Smooth muscle cell (in vitro differentiated cells): ENCODE measurements around the gene EXOSC5. TPM values are rescaled to one million over a fixed set of nuclear protein-coding genes. Genes with fewer than 3 reads are reported as not detected.
A peak's percentile ranks its signal among the peaks of the same experiment; 100 is the strongest.

Experiments
- DNase-seq: peaks from one replicate; lab custom pipeline; 2025; ENCODE audit not compliant: unreplicated experiment; lab: John Stamatoyannopoulos, UW
- H2AFZ ChIP-seq: fragments of 200-600 bp; sonication (generic); 2 replicates; pipeline ENCODE4 v1.6.0; 2016; ENCODE audit warnings: antibody characterized with exemption, low read depth, mild to moderate bottlenecking
- H3F3A ChIP-seq: fragments of 200-600 bp; sonication (generic); 2 replicates; pipeline ENCODE4 v1.6.0; 2017; ENCODE audit warnings: antibody characterized with exemption, low read depth
- H3K27ac ChIP-seq: fragments of 200-600 bp; sonication (generic); 2 replicates; pipeline ENCODE4 v1.5.1; 2016; ENCODE audit warnings: low read depth, mild to moderate bottlenecking
- H3K27me3 ChIP-seq: fragments of 200-600 bp; sonication (generic); 2 replicates; pipeline ENCODE4 v1.6.1; 2016; ENCODE audit warnings: low read depth, mild to moderate bottlenecking
- H3K36me3 ChIP-seq: fragments of 200-600 bp; sonication (generic); 2 replicates; pipeline ENCODE4 v1.5.1; 2016; ENCODE audit warnings: low read depth
- H3K4me1 ChIP-seq: fragments of 200-600 bp; sonication (generic); 2 replicates; pipeline ENCODE4 v1.5.1; 2016; ENCODE audit warnings: low read depth
- H3K4me2 ChIP-seq: fragments of 200-600 bp; sonication (generic); 2 replicates; pipeline ENCODE4 v1.6.0; 2016; ENCODE audit warnings: mild to moderate bottlenecking
- H3K4me3 ChIP-seq: fragments of 200-600 bp; sonication (generic); 2 replicates; pipeline ENCODE4 v1.5.1; 2016; ENCODE audit warnings: mild to moderate bottlenecking
- H3K79me2 ChIP-seq: fragments of 200-600 bp; sonication (generic); 2 replicates; pipeline ENCODE4 v1.6.0; 2016; ENCODE audit warnings: low read depth, mild to moderate bottlenecking
- H3K9ac ChIP-seq: fragments of 200-600 bp; sonication (generic); 2 replicates; pipeline ENCODE4 v1.6.0; 2016; ENCODE audit warnings: low read depth
- H3K9me3 ChIP-seq: fragments of 200-600 bp; sonication (generic); replicated peaks from 2 replicates; pipeline ENCODE4 v1.5.1; 2016; ENCODE audit warnings: low read depth
- H4K20me1 ChIP-seq: fragments of 200-600 bp; sonication (generic); 2 replicates; pipeline ENCODE4 v1.6.0; 2016; ENCODE audit warnings: low read depth
- CTCF ChIP-seq: fragments of 200-600 bp; sonication (generic); IDR thresholded peaks from 2 replicates; pipeline ENCODE4 v1.5.1; 2017; ENCODE audit warnings: borderline replicate concordance, mild to moderate bottlenecking, antibody characterized with exemption; ENCODE audit not compliant: insufficient read depth, poor library complexity, severe bottlenecking
- WGBS: methylation state at CpG from one replicate; pipeline ENCODE4 v1.1.7; 2016; ENCODE audit warnings: low lambda C conversion rate; 5-methylcytosine and 5-hydroxymethylcytosine counted together
- polyA plus RNA-seq: library from polyadenylated mRNA; unstranded; fragments of >200 nt; fragmentation: Nextera tagmentation; extraction: Ambion mirVana; gene quantifications from 2 replicates; pipeline ENCODE4 v1.2.1, GENCODE V29; 2016
- total RNA-seq: library from RNA; depleted of rRNA; stranded (reverse); fragments of >200 nt; gene quantifications from 2 replicates; pipeline ENCODE4 v1.2.3, GENCODE V29; 2014

The EXOSC5 gene
- total and polyA plus RNA-seq, 2 experiments from 2014 or later: 5.4 to 19.5 TPM

DNA sequence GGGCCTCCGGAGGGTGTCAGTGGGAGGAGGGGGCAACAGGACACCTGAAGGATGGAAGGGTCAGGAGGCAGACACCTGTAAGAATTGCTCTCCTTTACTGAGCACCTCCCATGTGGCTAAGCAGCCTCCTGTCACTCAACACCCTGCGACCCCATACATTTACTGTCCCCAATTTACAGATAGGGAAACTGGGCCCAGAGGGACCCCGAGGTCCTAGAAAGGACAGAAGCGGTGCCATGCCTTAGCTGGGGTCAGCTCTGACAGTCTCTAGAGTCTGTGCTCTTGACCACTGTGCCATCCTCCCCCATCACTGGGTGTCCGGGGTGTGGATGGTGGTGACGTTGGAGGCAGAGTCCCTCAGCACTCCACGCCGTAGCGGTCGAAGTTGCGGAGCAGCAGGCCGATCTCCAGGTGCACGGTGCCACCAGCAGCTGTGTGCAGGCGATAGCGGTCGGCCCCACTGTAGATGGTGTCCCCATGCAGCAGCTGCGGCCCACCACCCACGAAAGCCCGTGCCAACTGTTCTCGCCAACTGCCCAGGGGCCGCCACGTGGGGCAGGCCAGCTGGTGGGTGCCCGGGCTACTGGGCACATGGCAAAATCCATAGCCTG lies 42.7 kb downstream of the EXOSC5 start:
- Histone ChIP-seq H3F3A (peaks cover 18% of the 10 kb centered on the region), H3K79me2 (peaks cover 46% of the 10 kb centered on the region), H3K27me3 (no peaks in the 10 kb centered on the region), H3K36me3 (no peaks in the 10 kb centered on the region), H3K4me2 (peak overlapping the region; percentile 94), H3K4me1 (no peaks in the 10 kb centered on the region), H2AFZ (no peak overlapping the region), H3K9me3 (no peaks in the 10 kb centered on the region), H3K27ac (no peak overlapping the region), H3K4me3 (peak overlapping the region; percentile 76), H3K9ac (no peak overlapping the region), H4K20me1 (peaks cover 36% of the 10 kb centered on the region)
- WGBS: 93% methylated on average over 23 of the region's 23 CpGs
- DNase-seq: no peak
- TF ChIP-seq CTCF: no peak

DNA sequence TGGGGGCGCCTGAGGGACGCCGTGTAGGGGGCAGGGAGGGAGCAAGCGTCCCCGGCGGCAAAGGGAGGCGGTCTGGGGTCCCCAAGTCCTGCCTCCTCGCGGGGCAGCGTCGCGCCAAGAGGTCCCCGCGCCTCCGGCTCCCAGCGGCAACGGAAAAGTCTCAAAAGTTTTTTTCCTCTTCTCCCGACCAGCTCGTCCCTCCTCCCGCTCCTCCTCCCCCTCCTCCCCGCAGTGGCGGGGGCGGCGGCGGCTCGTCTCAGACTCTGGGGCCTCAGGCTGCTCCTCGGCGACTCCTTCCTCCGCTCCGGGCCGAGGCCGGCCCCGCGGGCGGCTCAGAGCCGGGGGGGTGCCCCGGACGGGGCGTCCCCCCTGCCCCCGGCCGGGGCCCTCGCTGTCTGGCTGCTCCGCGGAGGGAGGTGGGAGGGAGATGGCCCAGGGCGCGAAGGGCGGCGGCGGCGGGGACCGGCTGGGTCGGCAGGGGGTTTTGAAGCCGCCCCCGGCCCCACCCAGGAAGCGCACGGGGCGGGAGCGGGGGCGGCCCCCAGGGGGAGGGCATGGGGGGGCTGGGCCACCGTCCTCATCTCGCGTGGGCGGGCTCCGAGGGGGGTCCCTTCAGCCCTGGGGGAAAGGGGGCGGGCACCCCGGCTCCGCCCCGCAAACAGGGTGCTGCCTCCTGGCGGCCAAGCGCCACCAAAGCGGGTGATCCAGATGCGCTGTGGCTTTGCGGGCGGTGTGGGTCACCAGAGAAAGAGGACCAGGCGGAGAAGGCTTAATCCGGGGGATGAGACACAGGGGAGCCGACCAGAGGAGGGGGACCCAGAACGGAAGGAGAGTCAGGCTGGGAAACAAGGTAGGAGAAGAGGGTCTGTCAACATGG lies 43.5 kb downstream of the EXOSC5 start, which contains the start of gene TGFB1:
TGFB1 (minus strand) TSS at position 457 of the 877 bp plus-strand sequence. CDS start 878 bp downstream, outside the sequence.
- under 1% methylated on average over 27 of the region's 78 CpGs for WGBS
- Histone ChIP-seq H3K79me2 (peaks cover 50% of the 10 kb centered on the region), H3K27me3 (no peaks in the 10 kb centered on the region), H3K4me1 (no peaks in the 10 kb centered on the region), H2AFZ (no peak within 1 kb of the TSS), H3K36me3 (no peaks in the 10 kb centered on the region), H3K4me2 (peak within 1 kb of the TSS; percentile 94), H3K9me3 (no peaks in the 10 kb centered on the region), H4K20me1 (peaks cover 44% of the 10 kb centered on the region), H3K27ac (peak within 1 kb of the TSS; percentile 57), H3K4me3 (peak within 1 kb of the TSS; percentile 76), H3F3A (peaks cover 18% of the 10 kb centered on the region), H3K9ac (peak within 1 kb of the TSS; percentile 83)
- DNase-seq: peak; percentile 97
- TF ChIP-seq CTCF: peak; percentile 81

DNA sequence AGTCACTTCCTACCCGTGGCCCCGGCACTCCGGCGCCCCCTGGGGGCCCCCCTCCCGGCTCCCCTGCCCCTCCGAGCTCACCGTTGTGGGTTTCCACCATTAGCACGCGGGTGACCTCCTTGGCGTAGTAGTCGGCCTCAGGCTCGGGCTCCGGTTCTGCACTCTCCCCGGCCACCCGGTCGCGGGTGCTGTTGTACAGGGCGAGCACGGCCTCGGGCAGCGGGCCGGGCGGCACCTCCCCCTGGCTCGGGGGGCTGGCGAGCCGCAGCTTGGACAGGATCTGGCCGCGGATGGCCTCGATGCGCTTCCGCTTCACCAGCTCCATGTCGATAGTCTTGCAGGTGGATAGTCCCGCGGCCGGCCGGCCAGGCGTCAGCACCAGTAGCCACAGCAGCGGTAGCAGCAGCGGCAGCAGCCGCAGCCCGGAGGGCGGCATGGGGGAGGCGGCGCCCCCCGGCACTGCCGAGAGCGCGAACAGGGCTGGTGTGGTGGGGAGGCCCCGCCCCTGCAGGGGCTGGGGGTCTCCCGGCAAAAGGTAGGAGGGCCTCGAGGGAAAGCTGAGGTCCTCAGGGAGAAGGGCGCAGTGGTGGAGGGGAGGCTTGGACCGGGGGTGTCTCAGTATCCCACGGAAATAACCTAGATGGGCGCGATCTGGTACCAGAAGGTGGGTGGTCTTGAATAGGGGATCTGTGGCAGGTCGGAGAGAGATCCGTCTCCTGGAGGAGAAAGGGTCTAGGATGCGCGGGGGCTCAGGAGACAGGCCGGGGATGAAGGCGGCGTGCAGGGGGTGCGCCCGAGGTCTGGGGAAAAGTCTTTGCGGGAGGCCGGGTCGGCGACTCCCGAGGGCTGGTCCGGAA lies 44.3 kb downstream of the EXOSC5 start:
- no peaks in the 10 kb centered on the region for H3K4me1 ChIP-seq
- H2AFZ ChIP-seq: no peak overlapping the region
- H3K4me2 ChIP-seq: peak overlapping the region; percentile 94
- peaks cover 3% of the 10 kb centered on the region for H3K36me3 ChIP-seq
- H3K9ac ChIP-seq: peak overlapping the region; percentile 83
- H3F3A ChIP-seq: peaks cover 18% of the 10 kb centered on the region
- TF ChIP-seq CTCF: peak; percentile 52
- H3K27me3 ChIP-seq: no peaks in the 10 kb centered on the region
- H3K4me3 ChIP-seq: peak overlapping the region; percentile 76
- H3K27ac ChIP-seq: peak overlapping the region; percentile 57
- H3K79me2 ChIP-seq: peaks cover 56% of the 10 kb centered on the region
- WGBS: 2% methylated on average over 52 of the region's 71 CpGs
- DNase-seq: peak; percentile 39
- H3K9me3 ChIP-seq: no peaks in the 10 kb centered on the region
- peaks cover 52% of the 10 kb centered on the region for H4K20me1 ChIP-seq
